ENCODE results near the gene RNF148.

RNF148 gene
- 0 reads per million in 4 experiments for total RNA-seq

GRCh38 chr7:122702872-122703510 lies at the start of gene RNF148:
Gene RNF148, minus strand, starts transcription at chr7:122702922. Its CDS starts 172 bp downstream, at chr7:122702750.
- DNase-seq, result no peak

- DNase-seq, result no peak
Observed at GRCh38 chr7:122750389-122750788, 47.7 kb upstream of the RNF148 start.

GRCh38 chr7:122748195-122748594 lies 45.5 kb upstream of the RNF148 start:
- DNase-seq, result no peak

- DNase-seq, result no peak
Observed at GRCh38 chr7:122746948-122747347, 44.2 kb upstream of the RNF148 start.

- DNase-seq, result no peak
Observed at GRCh38 chr7:122743211-122743610, 40.5 kb upstream of the RNF148 start.

- DNase-seq, result no peak
Observed at GRCh38 chr7:122738947-122739346, 36.2 kb upstream of the RNF148 start.

- DNase-seq, result no peak
Observed at GRCh38 chr7:122736183-122736582, 33.5 kb upstream of the RNF148 start.

- no peak for DNase-seq
Observed at GRCh38 chr7:122727759-122728158, 25.0 kb upstream of the RNF148 start.

GRCh38 chr7:122727354-122727753 lies 24.6 kb upstream of the RNF148 start:
- no peak for DNase-seq

- no peak for DNase-seq
Observed at GRCh38 chr7:122726881-122727280, 24.2 kb upstream of the RNF148 start.

- no peak for DNase-seq
Observed at GRCh38 chr7:122724366-122724765, 21.6 kb upstream of the RNF148 start.

- DNase-seq, result no peak
Observed at GRCh38 chr7:122719010-122719578, 16.4 kb upstream of the RNF148 start.

GRCh38 chr7:122717356-122718089 lies 14.8 kb upstream of the RNF148 start:
- DNase-seq, result no peak

GRCh38 chr7:122715183-122715582 lies 12.5 kb upstream of the RNF148 start:
- DNase-seq, result no peak

GRCh38 chr7:122710916-122711315 lies 8.2 kb upstream of the RNF148 start:
- no peak for DNase-seq

- no peak for DNase-seq
Observed at GRCh38 chr7:122709930-122710646, 7.4 kb upstream of the RNF148 start.

GRCh38 chr7:122706836-122707235 lies 4.1 kb upstream of the RNF148 start:
- no peak for DNase-seq

- no peak for DNase-seq
Observed at GRCh38 chr7:122699017-122699416, 3.7 kb downstream of the RNF148 start, which contains the start of gene RNF133. Gene RNF133, minus strand, starts transcription at chr7:122699117. Its CDS starts 199 bp downstream, at chr7:122698918.

GRCh38 chr7:122695816-122696215 lies 6.9 kb downstream of the RNF148 start:
- no peak for DNase-seq

- no peak for DNase-seq
Observed at GRCh38 chr7:122694697-122695096, 8.0 kb downstream of the RNF148 start.

- DNase-seq, result no peak
Observed at GRCh38 chr7:122692769-122693309, 9.9 kb downstream of the RNF148 start.

- DNase-seq, result no peak
Observed at GRCh38 chr7:122691569-122692235, 11.0 kb downstream of the RNF148 start.
